Neural progenitor cell (in vitro differentiated cells): ENCODE measurements around the gene PABPC1L2A. TPM values are rescaled to one million over a fixed set of nuclear protein-coding genes. Genes with fewer than 3 reads are reported as not detected.
A peak's percentile ranks its signal among the peaks of the same experiment; 100 is the strongest.
"Not testable (repeated sequence)": the region's sequence is repeated elsewhere in the genome, so short reads cannot be mapped to it uniquely, and the experiment has no call there.

Source experiments
- DNase-seq: peaks from one replicate; pipeline ENCODE4 v3.0.0-alpha.2; 2016; ENCODE audit warnings: low spot score
- H2AFZ ChIP-seq: fragments of 200-600 bp; sonication (generic); replicated peaks from 2 replicates; pipeline ENCODE4 v1.6.1; 2016; ENCODE audit warnings: antibody characterized with exemption
- H3F3A ChIP-seq: fragments of 200-600 bp; sonication (generic); 2 replicates; pipeline ENCODE4 v1.6.1; 2016; ENCODE audit warnings: antibody characterized with exemption, low read depth
- H3K27ac ChIP-seq: fragments of 200-600 bp; sonication (generic); 2 replicates; pipeline ENCODE4 v1.5.1; 2016; ENCODE audit warnings: mild to moderate bottlenecking
- H3K27me3 ChIP-seq: fragments of 200-600 bp; sonication (generic); 2 replicates; pipeline ENCODE4 v1.6.1; 2016; ENCODE audit warnings: mild to moderate bottlenecking, moderate library complexity
- H3K36me3 ChIP-seq: fragments of 200-600 bp; sonication (generic); 2 replicates; pipeline ENCODE4 v1.5.1; 2016
- H3K4me1 ChIP-seq: fragments of 200-600 bp; sonication (generic); 2 replicates; pipeline ENCODE4 v1.6.1; 2016; ENCODE audit warnings: mixed run types
- H3K4me2 ChIP-seq: fragments of 200-600 bp; sonication (generic); 2 replicates; pipeline ENCODE4 v1.6.1; 2016
- H3K4me3 ChIP-seq: fragments of 200-600 bp; sonication (generic); 2 replicates; pipeline ENCODE4 v1.5.1; 2016
- H3K79me2 ChIP-seq: fragments of 200-600 bp; sonication (generic); 2 replicates; pipeline ENCODE4 v1.6.1; 2016; ENCODE audit warnings: low read depth
- H3K9ac ChIP-seq: fragments of 200-600 bp; sonication (generic); 2 replicates; pipeline ENCODE4 v1.6.1; 2016
- H3K9me3 ChIP-seq: fragments of 200-600 bp; sonication (generic); 2 replicates; pipeline ENCODE4 v1.5.1; 2016; ENCODE audit warnings: low read depth
- H4K20me1 ChIP-seq: fragments of 200-600 bp; sonication (generic); 2 replicates; pipeline ENCODE4 v1.6.1; 2016; ENCODE audit warnings: low read depth
- H3K27ac Mint-ChIP-seq: 3 replicates; pipeline ENCODE4 v1.8.0; 2021; ENCODE audit warnings: mixed read lengths
- H3K27me3 Mint-ChIP-seq: 2 replicates; pipeline ENCODE4 v1.8.0; 2022; ENCODE audit warnings: low read depth, mild to moderate bottlenecking, inconsistent platforms, moderate library complexity, mixed read lengths; ENCODE audit not compliant: insufficient read depth
- H3K36me3 Mint-ChIP-seq: 3 replicates; pipeline ENCODE4 v1.8.0; 2021; ENCODE audit warnings: mixed read lengths
- H3K4me1 Mint-ChIP-seq: 3 replicates; pipeline ENCODE4 v1.8.0; 2021; ENCODE audit warnings: mixed read lengths
- H3K4me3 Mint-ChIP-seq: 3 replicates; pipeline ENCODE4 v1.8.0; 2021; ENCODE audit warnings: mild to moderate bottlenecking, moderate library complexity, mixed read lengths
- H3K9me3 Mint-ChIP-seq: 3 replicates; pipeline ENCODE4 v1.8.0; 2020; ENCODE audit warnings: mixed read lengths
- EZH2 ChIP-seq: fragments of 200-600 bp; sonication (generic); IDR thresholded peaks from 2 replicates; pipeline ENCODE4 v1.6.1; 2017; ENCODE audit warnings: antibody characterized with exemption, mild to moderate bottlenecking, moderate library complexity
- EZH2phosphoT487 ChIP-seq: fragments of 200-600 bp; sonication (generic); IDR thresholded peaks from 2 replicates; pipeline ENCODE4 v1.6.1; 2017; ENCODE audit warnings: antibody characterized with exemption
- total RNA-seq: library from RNA; depleted of rRNA; stranded (reverse); fragments of >200 nt; gene quantifications from 2 replicates; pipeline ENCODE4 v1.2.3, GENCODE V29; 2015; ENCODE audit warnings: low replicate concordance
- TF ChIP-seq, protein P1 (sequence below): fragments of 200-600 bp; sonication (generic); IDR thresholded peaks from 2 replicates; pipeline ENCODE4 v1.5.1; 2017; ENCODE audit warnings: antibody characterized with exemption, mild to moderate bottlenecking

The PABPC1L2A gene
- total RNA-seq, 1 donor from 2014 or later = 0.77 TPM

- H3K4me2 ChIP-seq, H3K36me3 ChIP-seq, H3K4me1 ChIP-seq, H3K9me3 ChIP-seq, H3K4me3 ChIP-seq, H2AFZ ChIP-seq, H4K20me1 ChIP-seq, H3K27me3 Mint-ChIP-seq, H3K27ac ChIP-seq, H3K79me2 ChIP-seq, H3K9me3 Mint-ChIP-seq, H3K27me3 ChIP-seq, H3K27ac Mint-ChIP-seq, H3F3A ChIP-seq, H3K4me1 Mint-ChIP-seq, H3K4me3 Mint-ChIP-seq, H3K36me3 Mint-ChIP-seq, H3K9ac ChIP-seq: not testable (repeated sequence)
- peak; percentile 16 for DNase-seq
- TF ChIP-seq, protein P1, sequence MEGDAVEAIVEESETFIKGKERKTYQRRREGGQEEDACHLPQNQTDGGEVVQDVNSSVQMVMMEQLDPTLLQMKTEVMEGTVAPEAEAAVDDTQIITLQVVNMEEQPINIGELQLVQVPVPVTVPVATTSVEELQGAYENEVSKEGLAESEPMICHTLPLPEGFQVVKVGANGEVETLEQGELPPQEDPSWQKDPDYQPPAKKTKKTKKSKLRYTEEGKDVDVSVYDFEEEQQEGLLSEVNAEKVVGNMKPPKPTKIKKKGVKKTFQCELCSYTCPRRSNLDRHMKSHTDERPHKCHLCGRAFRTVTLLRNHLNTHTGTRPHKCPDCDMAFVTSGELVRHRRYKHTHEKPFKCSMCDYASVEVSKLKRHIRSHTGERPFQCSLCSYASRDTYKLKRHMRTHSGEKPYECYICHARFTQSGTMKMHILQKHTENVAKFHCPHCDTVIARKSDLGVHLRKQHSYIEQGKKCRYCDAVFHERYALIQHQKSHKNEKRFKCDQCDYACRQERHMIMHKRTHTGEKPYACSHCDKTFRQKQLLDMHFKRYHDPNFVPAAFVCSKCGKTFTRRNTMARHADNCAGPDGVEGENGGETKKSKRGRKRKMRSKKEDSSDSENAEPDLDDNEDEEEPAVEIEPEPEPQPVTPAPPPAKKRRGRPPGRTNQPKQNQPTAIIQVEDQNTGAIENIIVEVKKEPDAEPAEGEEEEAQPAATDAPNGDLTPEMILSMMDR = peak; percentile 42
Measured at GRCh38 chrX:73086766-73087165, 7.5 kb upstream of the PABPC1L2A start.

- not testable (repeated sequence) for DNase-seq, H3K27ac ChIP-seq, H3K4me2 ChIP-seq, H3K36me3 ChIP-seq, H3K4me1 Mint-ChIP-seq, H3K9ac ChIP-seq, H3K9me3 ChIP-seq, H3K4me3 Mint-ChIP-seq, H3K36me3 Mint-ChIP-seq, H3K27ac Mint-ChIP-seq, H3K79me2 ChIP-seq, H3K4me3 ChIP-seq, H2AFZ ChIP-seq, H3K27me3 Mint-ChIP-seq, H3K4me1 ChIP-seq, H3K9me3 Mint-ChIP-seq, H4K20me1 ChIP-seq, H3F3A ChIP-seq
- peaks cover 32% of the 10 kb centered on the region for H3K27me3 ChIP-seq
Measured at GRCh38 chrX:73079884-73080283, 572 bp upstream of the PABPC1L2A start.

GRCh38 chrX:73078597-73078996, 715 bp downstream of the PABPC1L2A start:
- not testable (repeated sequence) for H3K9ac ChIP-seq, H3K9me3 Mint-ChIP-seq, H3K4me3 Mint-ChIP-seq, H3K9me3 ChIP-seq, H3K4me2 ChIP-seq, DNase-seq, H3K36me3 Mint-ChIP-seq, H3K27me3 Mint-ChIP-seq, H3K27ac ChIP-seq, H3K4me3 ChIP-seq, H2AFZ ChIP-seq, H3K36me3 ChIP-seq, H3K79me2 ChIP-seq, H3F3A ChIP-seq, H3K27ac Mint-ChIP-seq, H3K4me1 Mint-ChIP-seq, H3K4me1 ChIP-seq, H4K20me1 ChIP-seq
- H3K27me3 ChIP-seq = peaks cover 45% of the 10 kb centered on the region

GRCh38 chrX:73076838-73077237, 2.5 kb downstream of the PABPC1L2A start:
- Histone ChIP-seq H3K9ac (no peak overlapping the region), H3K79me2 (no peaks in the 10 kb centered on the region), H3F3A (no peaks in the 10 kb centered on the region), H3K27ac (no peak overlapping the region), H4K20me1 (no peaks in the 10 kb centered on the region), H3K9me3 (no peaks in the 10 kb centered on the region), H3K36me3 (no peaks in the 10 kb centered on the region), H2AFZ (no peak overlapping the region), H3K4me1 (no peaks in the 10 kb centered on the region), H3K27me3 (peaks cover 60% of the 10 kb centered on the region), H3K4me2 (no peak overlapping the region), H3K4me3 (no peak overlapping the region)
- peaks cover 7% of the 10 kb centered on the region for H3K27me3 Mint-ChIP-seq
- H3K4me3 Mint-ChIP-seq = no peak overlapping the region
- TF ChIP-seq, protein P1 = no peak
- TF ChIP-seq EZH2phosphoT487 (no peak), EZH2 (no peak)
- H3K36me3 Mint-ChIP-seq = no peaks in the 10 kb centered on the region
- H3K27ac Mint-ChIP-seq = no peak overlapping the region
- DNase-seq = no peak
- H3K9me3 Mint-ChIP-seq = no peaks in the 10 kb centered on the region
- H3K4me1 Mint-ChIP-seq = no peaks in the 10 kb centered on the region
